Adipose tissue (tissue), 3 donors: ENCODE measurements around the gene RANBP1. TPM values are rescaled to one million over a fixed set of nuclear protein-coding genes. Genes with fewer than 3 reads are reported as not detected.

Source experiments
- H3K27ac ChIP-seq: one replicate; pipeline ENCODE4 v1.5.1; 2013; ENCODE audit warnings: low read depth, low read length
- WGBS, 3 donors: extraction: QIAGEN DNeasy Blood & Tissue Kit; methylation state at CpG; one replicate each; pipeline ENCODE4 v1.1.7; 2013; 5-methylcytosine and 5-hydroxymethylcytosine counted together
- polyA plus RNA-seq, 3 donors: library from polyadenylated mRNA; stranded (reverse); fragments of 200-250 nt; gene quantifications; one replicate each; pipeline ENCODE4 v1.2.3, GENCODE V29; 2013
- donor health status: healthy with polysubstance abuse.
- donor health status: Bipolar disorder and iron deficiency.
- donor health status: healthy.

Gene RANBP1
- polyA plus RNA-seq, 3 donors = 42.3 to 94.7 (median 68.2) TPM

- WGBS, 3 donors = 94 to 99% (median 97%) methylated on average over 7 of the region's 7 CpGs
- no peak overlapping the region for H3K27ac ChIP-seq
These were observed 10.3 kb upstream of the RANBP1 start for GRCh38 chr22:20105456-20106204.

- 88 to 91% (median 90%) methylated on average over 20 of the region's 20 CpGs for WGBS, 3 donors
- H3K27ac ChIP-seq = no peak overlapping the region
These were observed 9.6 kb upstream of the RANBP1 start for GRCh38 chr22:20106205-20106848.

- WGBS, 3 donors = 94 to 96% (median 95%) methylated on average over 10 of the region's 10 CpGs
- H3K27ac ChIP-seq = no peak overlapping the region
These were observed 9.1 kb upstream of the RANBP1 start for GRCh38 chr22:20106849-20107237.

- H3K27ac ChIP-seq = no peak overlapping the region
- 92 to 98% (median 94%) methylated on average over 7 of the region's 7 CpGs for WGBS, 3 donors
These were observed 8.4 kb upstream of the RANBP1 start for GRCh38 chr22:20107471-20107901.

GRCh38 chr22:20107951-20108756, 7.8 kb upstream of the RANBP1 start:
- 78 to 88% (median 88%) methylated on average over 13 of the region's 13 CpGs for WGBS, 3 donors
- no peak overlapping the region for H3K27ac ChIP-seq

GRCh38 chr22:20108757-20109230, 7.1 kb upstream of the RANBP1 start:
- 89 to 91% (median 90%) methylated on average over 12 of the region's 12 CpGs for WGBS, 3 donors
- H3K27ac ChIP-seq = no peak overlapping the region

- 86% methylated on average over 23 of the region's 23 CpGs for WGBS, 3 donors
- H3K27ac ChIP-seq = no peak overlapping the region
These were observed 6.2 kb upstream of the RANBP1 start for GRCh38 chr22:20109411-20110358.

GRCh38 chr22:20110359-20110985, 5.4 kb upstream of the RANBP1 start:
- no peak overlapping the region for H3K27ac ChIP-seq
- WGBS, 3 donors = 87 to 92% (median 91%) methylated on average over 9 of the region's 9 CpGs

- WGBS, 3 donors = 51 to 65% (median 62%) methylated on average over 14 of the region's 14 CpGs
- no peak overlapping the region for H3K27ac ChIP-seq
These were observed 4.7 kb upstream of the RANBP1 start for GRCh38 chr22:20111045-20111688.

GRCh38 chr22:20111689-20112622, 3.9 kb upstream of the RANBP1 start:
- WGBS, 3 donors = 38 to 82% (median 80%) methylated on average over 6 to 7 of the region's 7 CpGs

GRCh38 chr22:20112623-20113511, 3.0 kb upstream of the RANBP1 start:
- 74 to 86% (median 81%) methylated on average over 26 of the region's 26 CpGs for WGBS, 3 donors
- H3K27ac ChIP-seq = no peak overlapping the region

More at GRCh38 chr22:20111689-20112622, 3.9 kb upstream of the RANBP1 start:
- H3K27ac ChIP-seq = no peak overlapping the region

- 87 to 92% (median 87%) methylated on average over 19 of the region's 19 CpGs for WGBS, 3 donors
- no peak overlapping the region for H3K27ac ChIP-seq
These were observed 2.2 kb upstream of the RANBP1 start for GRCh38 chr22:20113551-20114310.

- no peak overlapping the region for H3K27ac ChIP-seq
These were observed 1.1 kb upstream of the RANBP1 start for GRCh38 chr22:20114506-20115475.

More at GRCh38 chr22:20114506-20115475, 1.1 kb upstream of the RANBP1 start:
- 89 to 90% (median 89%) methylated on average over 36 of the region's 36 CpGs for whole genome bisulfite sequencing, 3 donors
